ENCODE data around the gene AEBP2.
A peak's percentile ranks its signal among the peaks of the same experiment; 100 is the strongest.
"Not testable (repeated sequence)": the region's sequence is repeated elsewhere in the genome, so short reads cannot be mapped to it uniquely, and the experiment has no call there.

Gene AEBP2

GRCh38 chr12:19423166-19423930, 15.9 kb upstream of the AEBP2 start:
- DNase-seq, result no peak

GRCh38 chr12:19428246-19428645, 11.0 kb upstream of the AEBP2 start:
- DNase-seq, result no peak

DNA sequence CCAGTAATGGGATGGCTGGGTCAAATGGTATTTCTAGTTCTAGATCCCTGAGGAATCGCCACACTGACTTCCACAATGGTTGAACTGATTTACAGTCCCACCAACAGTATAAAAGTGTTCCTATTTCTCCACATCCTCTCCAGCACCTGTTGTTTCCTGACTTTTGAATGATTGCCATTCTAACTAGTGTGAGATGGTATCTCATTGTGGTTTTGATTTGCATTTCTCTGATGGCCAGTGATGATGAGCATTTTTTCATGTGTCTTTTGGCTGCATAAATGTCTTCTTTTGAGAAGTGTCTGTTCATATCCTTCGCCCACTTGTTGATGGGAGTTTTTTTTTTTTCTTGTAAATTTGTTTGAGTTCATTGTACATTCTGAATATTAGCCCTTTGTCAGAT, 9.8 kb upstream of the AEBP2 start:
- not testable (repeated sequence) for DNase-seq

DNA sequence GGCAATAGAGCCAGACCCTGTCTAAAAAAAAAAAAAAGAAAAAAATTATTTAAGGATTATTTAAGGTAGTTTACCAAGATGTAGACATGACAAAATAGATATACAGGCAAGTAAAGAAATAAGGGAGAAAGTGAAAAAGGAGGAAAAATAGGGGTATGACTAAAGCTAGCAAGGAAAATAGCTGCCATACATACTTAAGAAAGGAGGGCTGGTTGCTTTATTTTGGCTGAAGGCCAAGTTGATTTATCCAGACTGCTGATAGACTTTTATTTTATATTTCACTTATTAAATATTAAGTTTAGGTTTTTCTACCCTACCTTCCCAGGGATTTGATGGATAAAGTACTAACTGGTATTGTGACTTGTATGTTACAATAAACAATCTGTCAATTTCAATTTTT, 8.3 kb upstream of the AEBP2 start:
- DNase-seq, result no peak

GRCh38 chr12:19431407-19432308, 7.6 kb upstream of the AEBP2 start:
- DNase-seq, result peak in 1 of 2 donors; percentile 7

GRCh38 chr12:19432309-19433170, 6.8 kb upstream of the AEBP2 start:
- DNase-seq, result no peak

- DNase-seq, result no peak
Observed at GRCh38 chr12:19434538-19434937, 4.8 kb upstream of the AEBP2 start.

- DNase-seq, result no peak
Observed at GRCh38 chr12:19435831-19436497, 3.3 kb upstream of the AEBP2 start.

DNA sequence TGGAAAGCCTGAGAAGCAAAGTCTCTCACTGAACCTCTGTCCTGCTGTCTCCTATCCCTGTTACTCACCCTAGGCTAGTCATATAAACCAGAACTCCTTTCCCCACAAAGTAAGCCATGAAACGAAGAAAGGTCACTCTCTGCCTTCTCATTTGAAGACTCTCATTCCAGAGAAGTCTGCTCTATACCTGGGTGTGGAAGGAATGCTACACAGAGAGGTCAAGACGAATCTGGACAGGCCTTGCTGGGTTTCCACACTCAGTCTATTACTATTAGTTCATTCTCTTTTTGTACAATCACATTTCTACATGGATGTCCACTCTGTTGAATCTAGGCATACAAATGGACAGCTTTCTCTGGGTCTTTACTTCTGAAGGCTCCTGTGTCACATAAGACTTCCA, 2.4 kb upstream of the AEBP2 start:
- DNase-seq, result no peak

- no peak for DNase-seq
Observed at GRCh38 chr12:19437996-19438395, 1.3 kb upstream of the AEBP2 start.

DNA sequence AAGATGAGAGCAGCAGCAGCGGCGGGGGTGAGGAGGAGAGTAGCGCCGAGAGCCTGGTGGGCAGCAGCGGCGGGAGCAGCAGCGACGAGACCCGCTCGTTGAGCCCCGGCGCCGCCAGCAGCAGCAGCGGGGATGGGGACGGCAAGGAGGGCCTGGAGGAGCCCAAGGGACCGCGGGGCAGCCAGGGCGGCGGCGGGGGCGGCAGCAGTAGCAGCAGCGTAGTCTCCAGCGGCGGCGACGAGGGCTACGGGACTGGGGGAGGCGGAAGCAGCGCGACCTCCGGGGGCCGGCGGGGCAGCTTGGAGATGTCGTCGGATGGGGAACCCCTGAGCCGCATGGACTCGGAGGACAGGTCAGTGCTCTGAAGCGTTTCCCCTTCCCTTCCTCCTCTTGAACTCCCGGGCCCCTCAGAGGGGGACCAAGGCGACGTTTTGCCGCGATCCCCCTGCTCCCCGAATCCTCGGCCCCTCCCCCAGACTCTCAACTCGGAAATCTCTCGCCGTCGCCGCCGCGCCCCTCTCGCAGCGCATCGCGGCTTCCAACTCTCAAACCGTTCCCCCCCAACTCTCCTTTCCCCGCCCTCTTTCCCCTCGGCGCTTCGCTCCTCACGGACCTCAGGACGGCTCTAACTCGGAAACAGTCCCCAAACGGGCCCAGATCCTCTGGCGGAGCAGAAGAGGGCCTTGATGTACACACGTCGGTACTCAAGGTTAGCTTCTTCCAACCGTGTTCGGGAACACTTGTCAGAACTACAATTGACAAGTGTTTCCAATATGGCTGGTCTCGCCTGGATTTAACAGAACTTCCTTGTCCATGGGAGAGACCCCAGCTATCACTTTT, 947 bp downstream of the AEBP2 start:
- DNase-seq, result peak; percentile 44 to 46

DNA sequence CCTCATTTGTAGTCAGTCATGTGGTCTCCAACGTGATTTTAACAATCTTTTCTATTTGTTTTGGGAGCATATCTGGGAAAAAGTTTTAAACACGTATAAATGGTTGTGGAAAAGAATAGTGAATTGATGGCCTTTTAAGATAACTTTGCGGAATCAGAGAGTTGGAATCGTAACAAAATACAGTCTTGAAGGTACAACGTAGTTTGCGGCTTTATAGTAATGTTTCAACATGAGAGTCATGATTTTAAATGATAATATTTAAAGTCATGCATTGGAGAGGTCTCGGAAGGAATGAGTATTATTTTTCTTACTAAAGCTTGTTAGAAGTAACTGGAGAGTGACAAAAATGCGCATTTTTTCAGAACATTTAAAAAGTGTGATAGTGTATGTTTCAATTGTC, 1.6 kb downstream of the AEBP2 start:
- DNase-seq, result no peak

DNA sequence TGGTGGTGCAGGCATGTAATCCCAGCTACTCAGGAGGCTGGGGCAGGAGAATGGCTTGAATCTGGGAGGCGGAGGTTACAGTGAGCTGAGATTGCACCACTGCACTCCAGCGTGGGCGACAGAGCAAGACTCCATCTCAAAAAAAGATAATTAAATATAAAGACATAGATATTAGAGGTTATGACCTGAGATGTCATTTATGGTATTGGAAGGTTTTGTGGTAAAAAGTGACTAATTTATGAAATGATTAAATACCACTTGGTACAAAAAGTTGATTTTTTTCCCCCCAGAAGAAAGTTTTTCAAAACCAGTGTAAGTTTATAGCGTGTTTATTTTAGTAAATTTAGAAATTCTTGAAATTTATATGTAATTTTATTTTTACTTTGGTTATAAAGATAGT, 4.3 kb downstream of the AEBP2 start:
- no peak for DNase-seq

- no peak for DNase-seq
Observed at GRCh38 chr12:19444097-19444496, 4.8 kb downstream of the AEBP2 start.

GRCh38 chr12:19447386-19447785, 8.1 kb downstream of the AEBP2 start:
- DNase-seq, result no peak

- DNase-seq, result no peak
Observed at GRCh38 chr12:19449814-19450213, 10.5 kb downstream of the AEBP2 start.

GRCh38 chr12:19450362-19450761, 11.1 kb downstream of the AEBP2 start:
- peak in 1 of 2 donors; percentile 18 for DNase-seq

GRCh38 chr12:19451196-19451595, 11.9 kb downstream of the AEBP2 start:
- no peak for DNase-seq

DNA sequence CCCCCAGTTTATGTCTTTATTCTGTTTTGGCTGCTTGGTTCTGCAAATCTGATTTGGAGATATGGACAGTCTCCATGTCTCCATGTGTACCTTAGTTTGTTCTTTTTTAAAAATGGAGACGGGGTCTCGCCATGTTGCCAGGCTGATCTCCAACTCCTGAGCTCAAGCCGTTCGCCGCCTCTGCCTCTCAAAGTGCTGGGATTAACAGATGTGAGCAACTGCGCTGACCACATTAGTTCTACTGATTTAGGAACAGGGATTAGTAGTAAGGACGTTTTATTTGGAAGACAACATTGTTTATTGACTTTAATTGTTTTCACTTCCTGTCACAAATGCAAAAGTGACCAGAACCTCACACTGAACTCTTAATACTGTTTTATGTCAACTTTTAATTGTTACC, 14.7 kb downstream of the AEBP2 start:
- DNase-seq, result no peak

- no peak for DNase-seq
Observed at GRCh38 chr12:19454837-19455236, 15.5 kb downstream of the AEBP2 start.

GRCh38 chr12:19456176-19456575, 16.9 kb downstream of the AEBP2 start:
- DNase-seq, result no peak

- DNase-seq, result no peak
Observed at GRCh38 chr12:19457561-19457960, 18.3 kb downstream of the AEBP2 start.
